HG02938 (cell line): ENCODE data around the gene TMEM244.
"Not testable (repeated sequence)": the region's sequence is repeated elsewhere in the genome, so short reads cannot be mapped to it uniquely, and the experiment has no call there.

ENCODE experiments used
- ATAC-seq: cut with Tn5 transposase; IDR thresholded peaks from one replicate; pipeline ENCODE4 v1.9.1; 2021; ENCODE audit warnings: mild to moderate bottlenecking, moderate library complexity; ENCODE audit not compliant: unreplicated experiment

The TMEM244 gene

GRCh38 chr6:129867403-129867802 is 6.3 kb upstream of the TMEM244 start:
- no peak for ATAC-seq

- no peak for ATAC-seq
These were observed 5.6 kb upstream of the TMEM244 start for GRCh38 chr6:129866688-129867087.

GRCh38 chr6:129866256-129866655 is 5.1 kb upstream of the TMEM244 start:
- ATAC-seq = no peak

GRCh38 chr6:129865013-129865412 is 3.9 kb upstream of the TMEM244 start:
- no peak for ATAC-seq

GRCh38 chr6:129863664-129864063 is 2.5 kb upstream of the TMEM244 start:
- no peak for ATAC-seq

GRCh38 chr6:129859524-129859923 is 1.6 kb downstream of the TMEM244 start:
- ATAC-seq = no peak

GRCh38 chr6:129857838-129858237 is 3.3 kb downstream of the TMEM244 start:
- ATAC-seq = no peak

GRCh38 chr6:129853996-129854711 is 7.0 kb downstream of the TMEM244 start:
- no peak for ATAC-seq

- no peak for ATAC-seq
These were observed 8.8 kb downstream of the TMEM244 start for GRCh38 chr6:129852257-129852858.

- no peak for ATAC-seq
These were observed 11.7 kb downstream of the TMEM244 start for GRCh38 chr6:129849456-129849855.

- ATAC-seq = no peak
These were observed 14.4 kb downstream of the TMEM244 start for GRCh38 chr6:129846761-129847160.

- no peak for ATAC-seq
These were observed 15.4 kb downstream of the TMEM244 start for GRCh38 chr6:129845696-129846095.

GRCh38 chr6:129844118-129844891 is 16.8 kb downstream of the TMEM244 start:
- no peak for ATAC-seq

GRCh38 chr6:129843573-129843972 is 17.5 kb downstream of the TMEM244 start:
- no peak for ATAC-seq

- no peak for ATAC-seq
These were observed 18.2 kb downstream of the TMEM244 start for GRCh38 chr6:129842881-129843409.

- ATAC-seq = no peak
These were observed 19.0 kb downstream of the TMEM244 start for GRCh38 chr6:129842137-129842536.

- not testable (repeated sequence) for ATAC-seq
These were observed 21.6 kb downstream of the TMEM244 start for GRCh38 chr6:129839562-129839961.

- ATAC-seq = no peak
These were observed 25.4 kb downstream of the TMEM244 start for GRCh38 chr6:129835691-129836090.

- ATAC-seq = no peak
These were observed 28.8 kb downstream of the TMEM244 start for GRCh38 chr6:129832299-129832698.

GRCh38 chr6:129828229-129828628 is 32.9 kb downstream of the TMEM244 start:
- ATAC-seq = no peak

GRCh38 chr6:129818251-129818650 is 42.9 kb downstream of the TMEM244 start:
- no peak for ATAC-seq

- ATAC-seq = no peak
These were observed 43.3 kb downstream of the TMEM244 start for GRCh38 chr6:129817821-129818220.
